GM12874 (cell line): ENCODE results near the gene CDKN3.

Experiments used
- CTCF ChIP-seq: IDR thresholded peaks from 2 replicates; pipeline ENCODE4 v1.5.1; 2011; ENCODE audit warnings: low read depth, mild to moderate bottlenecking, control low read depth, low read length, moderate library complexity; ENCODE audit not compliant: insufficient read depth

Gene CDKN3

GRCh38 chr14:54396493-54397335, at the start of gene CDKN3:
CDKN3 (plus strand) TSS chr14:54397007; CDS start chr14:54397069, 62 bp downstream.
- peak; percentile 24; the same call in 1 of the 2 replicates for TF ChIP-seq CTCF

- TF ChIP-seq CTCF, result no peak
These were observed 49.8 kb upstream of the CDKN3 start for GRCh38 chr14:54347044-54347443.

- peak; percentile 49; the same call in 1 of the 2 replicates for TF ChIP-seq CTCF
These were observed 48.7 kb upstream of the CDKN3 start for GRCh38 chr14:54348001-54348611.

- no peak for TF ChIP-seq CTCF
These were observed 47.7 kb upstream of the CDKN3 start for GRCh38 chr14:54348923-54349620.

GRCh38 chr14:54349713-54350112, 47.1 kb upstream of the CDKN3 start:
- TF ChIP-seq CTCF, result no peak

- TF ChIP-seq CTCF, result no peak
These were observed 46.6 kb upstream of the CDKN3 start for GRCh38 chr14:54350203-54350602.

GRCh38 chr14:54353266-54353665, 43.5 kb upstream of the CDKN3 start:
- TF ChIP-seq CTCF, result no peak
